ENCODE results near the gene SLC7A4. TPM values are rescaled to one million over a fixed set of nuclear protein-coding genes. Genes with fewer than 3 reads are reported as not detected.

The SLC7A4 gene
- total RNA-seq, 1 donor from 2014 or later, result 1.5 TPM

DNA sequence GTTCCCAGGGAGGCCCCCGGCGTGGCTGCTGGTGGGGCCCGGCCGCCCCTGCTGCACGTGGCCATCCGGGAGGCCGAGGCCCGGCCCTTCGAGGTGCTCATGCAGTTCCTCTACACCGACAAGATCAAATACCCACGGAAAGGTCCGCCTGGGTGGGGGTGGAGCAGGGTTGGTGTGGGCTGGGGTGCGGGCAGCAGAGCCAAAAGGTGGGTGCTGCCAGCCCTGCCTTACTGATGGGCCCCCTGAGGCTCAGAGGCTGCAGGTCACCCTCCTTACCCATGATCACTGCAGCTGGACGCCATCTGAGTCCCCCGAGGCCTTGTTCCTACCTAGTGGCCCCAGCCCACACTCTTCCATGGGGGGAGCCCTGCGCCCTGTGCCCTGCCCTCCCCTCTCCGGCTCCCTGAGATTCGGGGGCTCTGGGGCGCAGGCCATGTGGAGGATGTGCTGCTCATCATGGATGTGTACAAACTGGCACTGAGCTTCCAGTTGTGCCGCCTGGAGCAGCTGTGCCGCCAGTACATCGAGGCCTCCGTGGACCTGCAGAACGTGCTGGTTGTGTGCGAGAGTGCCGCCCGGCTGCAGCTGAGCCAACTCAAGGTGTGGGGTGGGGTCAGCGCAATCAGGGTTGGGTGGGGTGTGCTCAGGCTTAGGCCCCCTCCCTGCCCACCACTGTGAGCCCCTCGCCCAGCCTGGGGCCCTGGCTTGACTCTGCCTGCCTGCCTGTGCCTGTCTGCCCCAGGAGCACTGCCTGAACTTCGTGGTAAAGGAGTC is 38.0 kb downstream of the SLC7A4 start:
- no peaks in the 10 kb centered on the region for H3K4me1 ChIP-seq
- no peaks in the 10 kb centered on the region for H3K27me3 ChIP-seq
- TF ChIP-seq, protein P1, sequence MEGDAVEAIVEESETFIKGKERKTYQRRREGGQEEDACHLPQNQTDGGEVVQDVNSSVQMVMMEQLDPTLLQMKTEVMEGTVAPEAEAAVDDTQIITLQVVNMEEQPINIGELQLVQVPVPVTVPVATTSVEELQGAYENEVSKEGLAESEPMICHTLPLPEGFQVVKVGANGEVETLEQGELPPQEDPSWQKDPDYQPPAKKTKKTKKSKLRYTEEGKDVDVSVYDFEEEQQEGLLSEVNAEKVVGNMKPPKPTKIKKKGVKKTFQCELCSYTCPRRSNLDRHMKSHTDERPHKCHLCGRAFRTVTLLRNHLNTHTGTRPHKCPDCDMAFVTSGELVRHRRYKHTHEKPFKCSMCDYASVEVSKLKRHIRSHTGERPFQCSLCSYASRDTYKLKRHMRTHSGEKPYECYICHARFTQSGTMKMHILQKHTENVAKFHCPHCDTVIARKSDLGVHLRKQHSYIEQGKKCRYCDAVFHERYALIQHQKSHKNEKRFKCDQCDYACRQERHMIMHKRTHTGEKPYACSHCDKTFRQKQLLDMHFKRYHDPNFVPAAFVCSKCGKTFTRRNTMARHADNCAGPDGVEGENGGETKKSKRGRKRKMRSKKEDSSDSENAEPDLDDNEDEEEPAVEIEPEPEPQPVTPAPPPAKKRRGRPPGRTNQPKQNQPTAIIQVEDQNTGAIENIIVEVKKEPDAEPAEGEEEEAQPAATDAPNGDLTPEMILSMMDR (IDR thresholded peaks at IDR 0.05), result no peak
- H3K27ac ChIP-seq, result no peak overlapping the region
- H3K36me3 ChIP-seq, result peaks cover 52% of the 10 kb centered on the region
- intact Hi-C loops (cut with DNase I), result no loop called here
- H3K9me3 ChIP-seq, result no peaks in the 10 kb centered on the region
- H3K4me3 ChIP-seq, result no peak overlapping the region
- DNase-seq (no peak), ATAC-seq (no peak)

DNA sequence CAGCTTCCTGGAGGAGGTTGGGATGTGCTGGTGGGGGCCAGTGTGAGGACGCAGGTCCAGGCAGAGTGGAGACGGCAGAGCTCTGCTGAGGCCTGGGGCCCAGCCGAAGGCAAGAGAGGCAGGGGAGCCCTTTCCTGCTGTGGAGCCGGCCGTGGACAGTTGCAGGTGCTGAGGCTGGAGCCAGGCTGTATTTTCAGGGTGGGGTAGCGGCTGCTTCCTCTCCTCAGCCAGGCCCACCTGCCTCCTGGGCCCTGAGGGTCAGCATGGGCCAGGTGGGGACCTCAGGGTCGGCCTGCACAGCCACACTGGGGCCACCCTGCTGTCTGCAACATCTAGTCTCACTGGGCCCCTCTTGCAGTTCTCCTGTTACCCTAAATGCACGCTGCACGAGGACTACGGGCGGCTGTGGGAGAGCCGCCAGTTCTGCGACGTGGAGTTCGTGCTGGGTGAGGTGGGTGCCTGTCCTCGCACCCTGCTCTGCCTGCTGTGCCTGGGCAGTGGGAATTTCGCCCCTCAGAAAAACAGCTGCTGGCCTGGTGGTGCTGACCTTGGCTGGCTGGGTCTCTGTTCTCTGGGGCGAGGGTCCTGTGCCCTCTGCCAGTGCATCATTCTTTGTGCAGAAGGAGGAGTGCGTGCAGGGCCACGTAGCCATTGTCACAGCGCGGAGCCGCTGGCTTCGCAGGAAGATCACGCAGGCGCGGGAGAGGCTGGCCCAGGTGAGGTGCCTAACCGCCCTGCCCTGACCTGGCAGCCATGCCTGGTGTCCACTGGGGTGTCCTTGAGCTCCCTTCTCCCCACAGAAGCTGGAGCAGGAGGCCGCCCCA is 38.8 kb downstream of the SLC7A4 start:
- TF ChIP-seq, protein P1 (IDR thresholded peaks at IDR 0.05), result no peak
- Histone ChIP-seq H3K4me3 (no peak overlapping the region), H3K36me3 (peaks cover 50% of the 10 kb centered on the region), H3K27ac (no peak overlapping the region), H3K9me3 (no peaks in the 10 kb centered on the region), H3K27me3 (no peaks in the 10 kb centered on the region), H3K4me1 (no peaks in the 10 kb centered on the region)
- intact Hi-C loops (cut with DNase I), result no loop called here
- DNase-seq, result no peak
- ATAC-seq, result no peak

DNA sequence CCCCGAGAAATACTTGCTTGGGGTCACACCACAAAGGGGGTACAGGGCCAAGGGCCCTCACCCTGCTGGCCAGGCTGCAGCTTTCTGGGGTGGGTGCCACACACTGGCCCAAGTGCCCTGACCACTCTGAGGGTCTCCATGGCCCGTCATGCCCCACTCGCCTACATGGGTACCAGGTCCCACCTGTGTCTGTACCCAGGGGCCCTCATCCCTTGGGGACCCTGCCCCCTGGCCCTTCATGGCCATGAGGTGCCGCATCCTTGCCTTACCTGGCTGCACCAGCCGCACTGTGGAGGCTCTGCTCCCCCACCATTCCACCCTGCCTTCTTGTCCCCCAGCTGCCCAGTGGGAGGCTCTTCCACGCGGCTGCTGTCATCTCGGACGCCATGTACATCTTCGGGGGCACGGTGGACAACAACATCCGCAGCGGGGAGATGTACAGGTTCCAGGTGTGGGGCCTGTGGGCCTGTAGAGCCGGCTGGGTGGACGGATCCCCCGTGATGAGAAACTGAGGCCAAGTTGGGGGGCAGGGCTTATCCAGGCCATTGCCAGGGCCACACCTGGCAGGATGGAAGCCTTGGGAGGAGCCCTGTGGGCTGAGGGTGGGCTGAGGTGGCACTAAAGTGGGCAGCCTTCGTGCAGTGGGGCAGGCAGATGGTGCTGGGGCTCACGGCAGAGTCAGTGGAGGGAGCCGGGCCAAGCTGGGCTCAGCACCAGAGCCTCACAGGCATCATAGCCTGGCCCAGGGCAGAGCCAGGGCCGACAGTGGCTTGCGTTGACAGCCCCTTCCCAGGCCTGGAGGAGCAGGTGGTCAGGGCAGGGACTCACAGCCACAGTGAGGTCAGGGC is 39.7 kb downstream of the SLC7A4 start:
- peaks cover 54% of the 10 kb centered on the region for H3K36me3 ChIP-seq
- TF ChIP-seq, protein P1 (IDR thresholded peaks at IDR 0.05), result no peak
- H3K4me3 ChIP-seq, result no peak overlapping the region
- H3K27me3 ChIP-seq, result no peaks in the 10 kb centered on the region
- H3K9me3 ChIP-seq, result no peaks in the 10 kb centered on the region
- intact Hi-C loops (cut with DNase I), result no loop called here
- DNase-seq (no peak), ATAC-seq (no peak)
- no peaks in the 10 kb centered on the region for H3K4me1 ChIP-seq
- no peak overlapping the region for H3K27ac ChIP-seq

DNA sequence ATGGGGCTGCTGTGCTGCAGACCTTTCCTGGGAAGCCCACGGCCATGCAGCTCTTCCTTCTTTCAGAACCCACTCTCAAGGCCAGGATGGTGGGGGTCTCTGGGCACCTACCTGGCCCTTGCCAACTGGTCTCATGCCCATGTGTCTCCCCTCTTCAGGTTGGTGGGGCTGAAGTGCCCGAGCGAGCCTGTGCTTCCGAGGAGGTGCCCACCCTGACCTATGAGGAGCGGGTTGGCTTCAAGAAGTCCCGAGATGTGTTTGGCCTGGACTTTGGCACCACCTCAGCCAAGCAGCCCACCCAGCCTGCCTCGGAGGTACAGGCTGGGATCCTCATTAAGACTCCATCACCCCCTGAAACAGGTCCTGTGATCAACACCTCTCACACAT is 40.3 kb downstream of the SLC7A4 start:
- Histone ChIP-seq H3K36me3 (peaks cover 51% of the 10 kb centered on the region), H3K4me1 (no peaks in the 10 kb centered on the region), H3K9me3 (no peaks in the 10 kb centered on the region), H3K27ac (no peak overlapping the region), H3K27me3 (no peaks in the 10 kb centered on the region), H3K4me3 (no peak overlapping the region)
- intact Hi-C loops (cut with DNase I), result no loop called here
- ATAC-seq (no peak), DNase-seq (no peak)
- TF ChIP-seq, protein P1 (IDR thresholded peaks at IDR 0.05), result no peak

DNA sequence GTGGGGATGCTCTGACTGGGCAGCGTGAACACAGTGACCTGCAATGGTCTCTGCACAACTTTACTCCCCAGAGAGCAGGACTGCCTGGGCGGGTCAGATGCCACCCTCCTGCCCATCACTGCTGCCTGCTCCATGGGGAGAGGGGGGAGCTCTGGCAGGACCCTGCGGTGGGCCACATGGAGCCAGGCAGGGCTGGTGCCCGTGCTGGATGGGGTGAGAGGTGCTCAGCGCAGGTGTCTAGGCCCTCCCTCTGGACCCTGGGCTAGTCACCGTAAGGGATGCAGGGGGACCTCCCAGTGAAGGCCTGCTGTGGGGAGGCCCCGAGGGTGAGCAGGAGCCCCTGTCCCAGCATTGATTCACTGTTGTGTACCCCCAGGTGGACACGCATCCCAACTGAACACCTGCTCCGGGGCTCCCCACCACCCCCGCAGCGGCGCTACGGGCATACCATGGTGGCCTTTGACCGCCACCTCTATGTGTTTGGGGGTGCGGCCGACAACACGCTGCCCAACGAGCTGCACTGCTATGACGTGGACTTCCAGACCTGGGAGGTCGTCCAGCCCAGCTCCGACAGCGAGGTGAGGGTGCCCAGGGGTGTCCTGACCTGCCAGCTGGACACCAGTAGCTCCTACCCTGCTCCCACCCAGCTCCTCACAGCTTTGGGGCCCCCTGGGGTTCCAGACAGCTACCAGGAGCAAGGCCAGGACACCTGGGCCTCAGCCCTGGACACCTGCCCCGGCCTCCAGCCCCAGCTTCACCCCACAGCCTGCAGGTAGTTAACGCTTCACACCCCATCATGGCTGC is 40.9 kb downstream of the SLC7A4 start:
- DNase-seq (no peak), ATAC-seq (no peak)
- Histone ChIP-seq H3K27ac (no peak overlapping the region), H3K4me3 (no peak overlapping the region), H3K27me3 (no peaks in the 10 kb centered on the region), H3K4me1 (no peaks in the 10 kb centered on the region), H3K9me3 (no peaks in the 10 kb centered on the region), H3K36me3 (peaks cover 46% of the 10 kb centered on the region)
- TF ChIP-seq, protein P1 (IDR thresholded peaks at IDR 0.05), result no peak
- intact Hi-C loops (cut with DNase I), result no loop called here
